DOHH2 (cell line): ENCODE results near the gene AMFR.

Experiments
- CTCF ChIP-seq: fragments of 200-600 bp; sonication (generic); IDR thresholded peaks from one replicate; pipeline ENCODE4 v1.5.1; 2014; ENCODE audit warnings: antibody characterized with exemption, mild to moderate bottlenecking, low read depth, low read length; ENCODE audit not compliant: poor library complexity, severe bottlenecking
- EZH2phosphoT487 ChIP-seq: fragments of 200-600 bp; sonication (generic); IDR thresholded peaks from 2 replicates; pipeline ENCODE4 v1.6.1; 2017; ENCODE audit warnings: borderline replicate concordance, mild to moderate bottlenecking, antibody characterized with exemption, low read length, moderate library complexity, mixed read lengths

GRCh38 chr16:56316545-56316944 is 108.8 kb downstream of the AMFR start:
- no peak for TF ChIP-seq CTCF
- no peak for TF ChIP-seq EZH2phosphoT487
